BE2C (cell line): ENCODE results near the gene DLAT.
"Not testable (repeated sequence)": the region's sequence is repeated elsewhere in the genome, so short reads cannot be mapped to it uniquely, and the experiment has no call there.

ENCODE experiments used
- DNase-seq: peaks from one replicate; pipeline ENCODE4 v3.0.0-alpha.2; 2020
- H3K27me3 ChIP-seq: fragments of 250-450 bp; sonication (Bioruptor Pico); 2 replicates; pipeline ENCODE4 v1.5.1; 2020; ENCODE audit warnings: mild to moderate bottlenecking
- H3K36me3 ChIP-seq: fragments of 250-450 bp; sonication (Bioruptor Pico); 2 replicates; pipeline ENCODE4 v1.5.1; 2020; ENCODE audit warnings: mild to moderate bottlenecking
- H3K4me1 ChIP-seq: fragments of 250-450 bp; sonication (Bioruptor Pico); 2 replicates; pipeline ENCODE4 v1.5.1; 2020
- H3K4me3 ChIP-seq: 2 replicates; pipeline ENCODE4 v1.5.1; 2011; ENCODE audit warnings: low read depth, low read length
- H3K9me3 ChIP-seq: fragments of 250-450 bp; sonication (Bioruptor Pico); 2 replicates; pipeline ENCODE4 v1.5.1; 2020
- CTCF ChIP-seq: IDR thresholded peaks from 2 replicates; pipeline ENCODE4 v1.5.1; 2012; ENCODE audit warnings: mild to moderate bottlenecking, low read depth, low read length

Gene DLAT

GRCh38 chr11:111990381-111990780 is 34.8 kb upstream of the DLAT start:
- no peaks in the 10 kb centered on the region for H3K9me3 ChIP-seq
- H3K4me3 ChIP-seq = no peak overlapping the region
- no peak for DNase-seq
- no peak for TF ChIP-seq CTCF
- H3K4me1 ChIP-seq = peaks cover 4% of the 10 kb centered on the region; the same call in 1 of the 2 replicates
- H3K27me3 ChIP-seq = no peaks in the 10 kb centered on the region
- H3K36me3 ChIP-seq = peaks cover 13% of the 10 kb centered on the region

- Histone ChIP-seq H3K9me3 (no peaks in the 10 kb centered on the region), H3K4me1 (peaks cover 4% of the 10 kb centered on the region; the same call in 1 of the 2 replicates), H3K4me3 (no peak overlapping the region), H3K27me3 (no peaks in the 10 kb centered on the region), H3K36me3 (peaks cover 14% of the 10 kb centered on the region)
- no peak for DNase-seq
- no peak for TF ChIP-seq CTCF
These were observed 32.9 kb upstream of the DLAT start for GRCh38 chr11:111992206-111992855.

- Histone ChIP-seq H3K27me3 (no peaks in the 10 kb centered on the region), H3K36me3 (peaks cover 18% of the 10 kb centered on the region), H3K4me3 (no peak overlapping the region), H3K9me3 (no peaks in the 10 kb centered on the region), H3K4me1 (peaks cover 4% of the 10 kb centered on the region; the same call in 1 of the 2 replicates)
- no peak for TF ChIP-seq CTCF
- DNase-seq = no peak
These were observed 29.1 kb upstream of the DLAT start for GRCh38 chr11:111996129-111996528.

- H3K4me3 ChIP-seq, H3K9me3 ChIP-seq, H3K4me1 ChIP-seq, H3K27me3 ChIP-seq, DNase-seq: not testable (repeated sequence)
- peak; percentile 50 for TF ChIP-seq CTCF
- peaks cover 19% of the 10 kb centered on the region for H3K36me3 ChIP-seq
These were observed 28.5 kb upstream of the DLAT start for GRCh38 chr11:111996669-111997068.

- no peaks in the 10 kb centered on the region for H3K9me3 ChIP-seq
- no peak for TF ChIP-seq CTCF
- no peak for DNase-seq
These were observed 26.1 kb upstream of the DLAT start for GRCh38 chr11:111999111-111999510.

GRCh38 chr11:112000703-112001102 is 24.5 kb upstream of the DLAT start:
- no peak for DNase-seq
- peaks cover 20% of the 10 kb centered on the region for H3K36me3 ChIP-seq
- no peak for TF ChIP-seq CTCF
- H3K4me3 ChIP-seq = no peak overlapping the region
- no peaks in the 10 kb centered on the region for H3K27me3 ChIP-seq
- H3K4me1 ChIP-seq = no peaks in the 10 kb centered on the region
- no peaks in the 10 kb centered on the region for H3K9me3 ChIP-seq

More at GRCh38 chr11:111999111-111999510, 26.1 kb upstream of the DLAT start:
- no peaks in the 10 kb centered on the region for H3K4me1 ChIP-seq
- H3K36me3 ChIP-seq = peaks cover 25% of the 10 kb centered on the region
- no peaks in the 10 kb centered on the region for H3K27me3 ChIP-seq
- H3K4me3 ChIP-seq = no peak overlapping the region
